ENCODE results near the gene REN.

- TF ChIP-seq POLR2AphosphoS5 (IDR thresholded peaks at IDR 0.05; ENCODE audit: borderline replicate concordance, low read depth, low read length) (peak; percentile 43; the same call in 1 of the 2 replicates), EZH2 (IDR thresholded peaks at IDR 0.05) (no peak), FOXP2 (optimal IDR thresholded peaks at IDR 0.05; ENCODE audit: control extremely low read depth, extremely low read length, insufficient read depth) (no peak)
Measured at GRCh38 chr1:204130981-204131892, 34.9 kb downstream of the REN start.
